HG02798 (cell line): ENCODE data around the gene ENTPD7.

ENCODE experiments used
- ATAC-seq: cut with Tn5 transposase; IDR thresholded peaks from one replicate; pipeline ENCODE4 v1.9.1; 2021; ENCODE audit warnings: mild to moderate bottlenecking; ENCODE audit not compliant: unreplicated experiment, poor library complexity

ENTPD7 gene

DNA sequence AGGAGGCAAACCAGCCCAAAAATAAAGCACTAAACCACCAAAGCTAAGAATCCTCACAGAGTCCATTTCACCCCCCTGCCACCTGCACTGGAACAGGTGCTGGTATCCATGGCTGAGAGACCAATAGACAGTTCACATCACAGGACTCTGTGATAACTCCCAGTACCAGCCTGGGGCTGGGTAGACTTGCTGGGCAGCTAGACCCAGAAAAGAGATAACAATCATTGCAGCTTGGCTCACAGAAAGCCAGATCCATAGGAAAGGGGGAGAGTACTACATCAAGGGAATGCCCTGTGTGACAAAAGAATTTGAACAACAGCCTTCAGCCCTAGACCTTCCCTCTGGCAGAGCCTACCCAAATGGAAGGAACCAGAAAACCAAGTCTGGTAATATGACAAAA lies 25.5 kb upstream of the ENTPD7 start:
- no peak for ATAC-seq

DNA sequence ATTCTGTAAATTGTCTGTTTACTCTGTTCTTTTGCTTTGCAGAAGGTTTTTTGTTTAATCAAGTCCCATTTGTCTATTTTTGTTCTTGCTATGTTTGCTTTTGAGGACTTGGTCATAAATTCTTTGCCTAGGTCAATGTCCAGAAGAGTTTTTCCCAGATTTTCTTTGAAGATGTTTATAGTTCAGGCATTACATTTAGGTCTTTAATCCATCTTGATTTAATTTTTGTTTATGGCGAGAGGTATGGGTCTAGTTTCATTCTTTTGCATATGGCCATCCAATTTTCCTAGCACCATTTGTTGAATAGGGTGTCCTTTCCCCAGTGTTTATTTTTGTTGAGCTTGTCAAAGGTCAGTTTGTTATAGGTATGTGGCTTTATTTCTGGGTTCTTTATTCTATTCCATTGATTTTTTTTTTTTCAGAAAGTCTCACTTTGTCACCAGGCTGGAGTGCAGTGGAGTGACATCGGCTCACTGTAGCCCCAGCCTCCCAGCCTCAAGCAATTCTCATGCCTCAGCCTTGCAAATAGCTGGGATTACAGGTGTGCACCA lies 11.6 kb upstream of the ENTPD7 start:
- no peak for ATAC-seq

- ATAC-seq = no peak
Measured at GRCh38 chr10:99648717-99649116, 10.6 kb upstream of the ENTPD7 start.

DNA sequence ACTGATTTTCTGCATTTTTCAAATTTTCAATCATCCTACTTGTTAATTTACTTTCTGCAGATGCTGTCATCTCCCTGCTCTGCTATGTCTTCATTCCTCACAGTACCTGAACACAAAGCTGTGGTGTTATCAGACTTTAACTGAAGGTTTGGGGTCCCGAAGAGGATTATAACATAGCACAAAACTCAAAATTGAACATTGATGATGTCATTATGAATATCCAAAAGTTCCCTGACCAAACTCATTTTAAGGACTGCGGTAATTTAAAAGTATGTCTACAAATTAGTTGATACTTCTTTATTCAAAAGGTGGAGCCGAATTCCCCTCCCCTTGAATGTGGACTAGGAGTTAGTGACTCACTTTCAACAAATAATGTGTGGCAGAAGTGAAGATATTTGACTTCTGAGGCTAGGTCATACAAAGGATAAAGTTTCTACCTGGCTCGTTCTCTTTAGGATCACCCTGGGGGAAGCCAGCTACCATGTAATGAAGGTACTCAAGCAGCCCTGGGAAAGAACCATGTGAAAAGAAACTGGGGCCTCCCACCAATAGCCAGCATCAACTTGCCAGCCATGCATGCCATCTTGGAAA lies 6.4 kb upstream of the ENTPD7 start:
- ATAC-seq = no peak

DNA sequence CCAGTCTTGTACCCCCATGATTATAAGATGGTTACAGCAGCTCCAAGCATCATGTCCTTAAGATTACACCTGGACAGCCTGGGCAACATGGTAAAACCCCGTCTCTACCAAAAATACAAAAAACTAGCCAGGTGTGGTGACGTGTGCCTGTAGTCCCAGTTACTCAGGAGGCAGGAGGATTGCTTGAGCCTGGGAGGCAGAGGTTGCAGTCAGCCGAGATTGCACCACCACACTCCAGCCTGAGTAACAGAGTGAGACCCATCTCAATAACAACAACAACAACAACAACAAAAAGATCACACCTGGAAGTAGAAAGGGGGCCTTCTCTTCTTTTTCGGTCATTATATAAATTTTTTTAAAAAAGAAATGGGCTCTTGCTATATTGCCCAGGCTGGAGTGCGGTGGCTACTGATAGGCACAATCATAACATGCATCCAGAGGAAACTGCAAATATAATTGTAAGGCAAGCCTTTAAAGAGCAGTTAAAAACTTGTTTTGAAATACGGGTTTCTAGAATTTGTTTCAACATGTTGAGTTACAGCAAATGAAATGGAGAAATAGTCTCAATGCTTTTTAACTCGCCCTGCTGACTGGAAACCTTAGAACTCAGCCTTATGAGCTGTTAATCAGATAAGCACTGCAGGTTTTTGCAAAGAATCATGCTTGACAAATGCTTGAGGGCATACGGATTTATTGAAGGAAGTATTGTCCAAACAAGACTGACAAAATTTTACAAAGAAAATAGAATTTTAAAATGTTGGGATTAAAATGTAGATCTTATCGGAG lies 4.7 kb upstream of the ENTPD7 start:
- ATAC-seq = no peak

DNA sequence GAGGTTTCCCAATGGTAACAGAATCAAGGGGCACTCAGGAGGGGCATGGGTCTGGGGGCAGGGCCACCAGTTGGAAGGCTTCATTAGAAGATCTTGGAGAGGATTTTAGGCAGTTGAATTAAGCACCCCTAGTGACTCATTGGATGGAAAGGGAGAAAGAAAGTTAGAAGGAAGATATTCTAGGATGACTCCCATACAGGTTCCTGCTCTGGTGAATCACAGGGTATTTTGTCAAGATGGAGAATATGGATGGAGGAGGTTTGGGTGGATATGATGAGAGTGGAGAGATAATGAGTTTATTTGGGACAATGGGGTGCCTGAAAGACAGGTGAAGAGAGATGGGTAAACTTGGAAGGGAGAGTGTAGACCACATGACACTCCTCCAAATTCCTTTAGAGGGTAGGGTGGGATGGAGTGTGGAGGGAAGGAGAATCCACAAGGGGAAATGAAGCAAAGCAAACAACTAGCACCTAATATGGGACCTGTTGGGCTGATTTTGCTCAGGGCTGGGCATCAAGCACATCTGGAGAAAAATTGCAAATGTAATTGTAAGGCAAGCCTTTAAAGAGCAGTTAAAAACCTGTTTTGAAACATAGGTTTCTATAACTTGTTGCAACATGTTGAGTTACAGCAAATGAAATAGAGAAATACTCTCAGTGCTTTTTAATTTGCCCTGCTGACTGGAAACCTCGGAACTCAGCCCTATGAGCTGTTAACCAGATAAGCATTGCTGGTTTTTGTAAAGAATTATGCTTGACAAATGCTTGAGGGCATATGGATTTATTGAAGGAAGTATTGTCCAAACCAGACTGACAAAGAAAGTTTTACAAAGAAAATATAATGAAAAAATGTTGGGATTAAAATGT lies 2.9 kb upstream of the ENTPD7 start:
- ATAC-seq = no peak

GRCh38 chr10:99658622-99659030 lies 683 bp upstream of the ENTPD7 start:
- ATAC-seq = no peak

- ATAC-seq = no peak
Measured at GRCh38 chr10:99659868-99660366, 608 bp downstream of the ENTPD7 start.

GRCh38 chr10:99660662-99661376 lies 1.5 kb downstream of the ENTPD7 start:
- no peak for ATAC-seq

GRCh38 chr10:99661377-99661763 lies 2.1 kb downstream of the ENTPD7 start:
- ATAC-seq = no peak

- ATAC-seq = no peak
Measured at GRCh38 chr10:99665304-99665703, 6.0 kb downstream of the ENTPD7 start.

GRCh38 chr10:99667108-99667751 lies 7.9 kb downstream of the ENTPD7 start:
- ATAC-seq = no peak

- ATAC-seq = no peak
Measured at GRCh38 chr10:99671386-99671785, 12.1 kb downstream of the ENTPD7 start.

DNA sequence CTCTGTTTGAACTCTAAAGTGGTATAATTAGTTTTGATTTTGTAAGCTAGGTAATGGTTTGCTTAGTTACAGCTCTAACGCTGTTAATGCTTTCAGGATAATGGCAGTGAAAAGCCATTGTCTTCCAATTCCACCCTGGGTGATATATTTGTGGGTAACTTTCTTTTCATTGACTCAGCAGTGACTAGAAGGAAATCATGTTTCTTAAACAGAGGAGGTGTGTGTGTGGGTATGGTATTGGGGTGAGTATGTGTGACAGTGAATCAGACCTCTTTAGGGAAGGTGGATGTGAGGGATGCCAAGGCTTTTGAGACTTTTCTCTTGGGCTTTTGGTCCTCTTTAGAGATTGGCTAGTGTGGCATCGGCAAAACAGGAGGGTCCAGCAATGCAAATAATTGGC lies 13.6 kb downstream of the ENTPD7 start:
- ATAC-seq = no peak

- no peak for ATAC-seq
Measured at GRCh38 chr10:99673492-99673891, 14.2 kb downstream of the ENTPD7 start.

- no peak for ATAC-seq
Measured at GRCh38 chr10:99674762-99675161, 15.5 kb downstream of the ENTPD7 start.

DNA sequence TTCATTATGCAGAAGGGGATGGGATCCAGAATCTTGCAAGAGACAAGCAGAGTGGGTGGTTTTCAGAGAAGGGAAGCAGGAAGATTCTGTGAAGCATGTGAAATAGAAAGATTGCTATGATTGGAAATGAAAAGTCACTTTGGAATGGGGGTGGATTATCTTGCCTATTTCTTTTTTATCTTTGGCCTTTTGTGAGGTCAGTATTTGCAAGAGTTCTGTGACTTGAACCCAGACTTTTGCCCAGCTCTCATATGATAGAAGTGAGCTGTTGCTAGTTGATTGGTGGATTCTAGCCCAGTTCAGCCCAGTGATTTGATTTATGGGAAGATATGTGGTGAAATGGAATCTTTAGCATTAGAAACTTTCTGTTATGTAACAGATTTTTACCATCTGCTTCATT lies 17.1 kb downstream of the ENTPD7 start:
- no peak for ATAC-seq

DNA sequence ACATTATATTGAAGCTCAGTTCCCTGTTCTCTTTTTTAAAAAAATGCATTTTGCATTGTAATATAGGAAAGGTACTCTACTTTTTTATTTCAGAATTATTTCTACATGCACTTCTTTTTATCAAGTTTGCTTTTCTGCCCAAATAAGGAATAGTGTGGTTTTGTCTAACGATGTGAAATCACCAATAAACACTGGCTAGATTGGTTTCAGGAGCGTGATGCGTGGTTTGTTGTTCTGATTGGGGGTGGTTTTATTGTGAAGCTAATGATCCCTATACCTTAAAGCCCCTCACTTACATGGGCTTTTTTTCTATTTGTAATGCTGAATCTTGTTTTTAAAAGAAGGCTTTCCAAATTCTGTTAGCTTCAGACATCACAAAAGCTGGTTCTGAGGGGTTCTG lies 17.6 kb downstream of the ENTPD7 start:
- no peak for ATAC-seq

GRCh38 chr10:99678921-99679320 lies 19.6 kb downstream of the ENTPD7 start:
- ATAC-seq = no peak

DNA sequence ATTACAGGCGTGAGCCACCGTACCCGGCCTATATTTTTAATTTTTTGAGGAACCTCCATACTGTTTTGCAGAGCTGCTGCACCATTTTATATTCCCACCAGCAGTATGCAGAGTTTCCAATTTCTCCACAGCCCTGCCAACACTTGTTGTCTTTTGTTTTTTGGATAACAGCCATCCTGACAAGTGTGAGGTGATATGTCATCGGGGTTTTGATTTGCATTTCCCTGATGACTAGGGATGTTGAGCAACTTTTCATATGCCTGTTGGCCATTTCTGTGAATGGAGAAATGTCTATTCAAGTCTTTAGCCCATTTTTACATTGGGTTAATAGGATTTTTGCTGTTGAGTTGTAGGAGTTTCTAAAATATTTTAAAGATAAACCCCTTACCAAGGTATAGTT lies 22.2 kb downstream of the ENTPD7 start:
- ATAC-seq = no peak
